ENCODE results near the gene PROM1. TPM values are rescaled to one million over a fixed set of nuclear protein-coding genes. Genes with fewer than 3 reads are reported as not detected.

PROM1 gene
- total and polyA plus RNA-seq, 9 of the 15 experiments (the other 6 are each of a cell fraction or from before 2014, with no cell fraction given): 0.05 TPM; not detected in 8

GRCh38 chr4:16085822-16086221 is 2.0 kb upstream of the PROM1 start (continued):
- TF ChIP-seq DACH1 (IDR thresholded peaks at IDR 0.05; ENCODE audit: partially characterized antibody) (no peak), ZNF24 (IDR thresholded peaks at IDR 0.05) (no peak), PTTG1 (tag; IDR thresholded peaks at IDR 0.05; ENCODE audit: low read depth) (no peak), E2F3 (CRISPR knock-in tag; IDR thresholded peaks at IDR 0.05) (no peak), CBX3 (IDR thresholded peaks at IDR 0.05; ENCODE audit: borderline replicate concordance in 1 of 2, low read length in 2 of 2) (no peak), RAD21 (CRISPR knock-in tag; conservative IDR thresholded peaks at IDR 0.05 in 1 of 2, IDR thresholded peaks at IDR 0.05 in 1 of 2) (no peak), ZNF717 (CRISPR knock-in tag; IDR thresholded peaks at IDR 0.05) (no peak)
- TF ChIP-seq, protein P1, sequence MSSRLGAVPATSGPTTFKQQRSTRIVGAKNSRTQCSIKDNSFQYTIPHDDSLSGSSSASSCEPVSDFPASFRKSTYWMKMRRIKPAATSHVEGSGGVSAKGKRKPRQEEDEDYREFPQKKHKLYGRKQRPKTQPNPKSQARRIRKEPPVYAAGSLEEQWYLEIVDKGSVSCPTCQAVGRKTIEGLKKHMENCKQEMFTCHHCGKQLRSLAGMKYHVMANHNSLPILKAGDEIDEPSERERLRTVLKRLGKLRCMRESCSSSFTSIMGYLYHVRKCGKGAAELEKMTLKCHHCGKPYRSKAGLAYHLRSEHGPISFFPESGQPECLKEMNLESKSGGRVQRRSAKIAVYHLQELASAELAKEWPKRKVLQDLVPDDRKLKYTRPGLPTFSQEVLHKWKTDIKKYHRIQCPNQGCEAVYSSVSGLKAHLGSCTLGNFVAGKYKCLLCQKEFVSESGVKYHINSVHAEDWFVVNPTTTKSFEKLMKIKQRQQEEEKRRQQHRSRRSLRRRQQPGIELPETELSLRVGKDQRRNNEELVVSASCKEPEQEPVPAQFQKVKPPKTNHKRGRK (tag; IDR thresholded peaks at IDR 0.05): no peak

DNA sequence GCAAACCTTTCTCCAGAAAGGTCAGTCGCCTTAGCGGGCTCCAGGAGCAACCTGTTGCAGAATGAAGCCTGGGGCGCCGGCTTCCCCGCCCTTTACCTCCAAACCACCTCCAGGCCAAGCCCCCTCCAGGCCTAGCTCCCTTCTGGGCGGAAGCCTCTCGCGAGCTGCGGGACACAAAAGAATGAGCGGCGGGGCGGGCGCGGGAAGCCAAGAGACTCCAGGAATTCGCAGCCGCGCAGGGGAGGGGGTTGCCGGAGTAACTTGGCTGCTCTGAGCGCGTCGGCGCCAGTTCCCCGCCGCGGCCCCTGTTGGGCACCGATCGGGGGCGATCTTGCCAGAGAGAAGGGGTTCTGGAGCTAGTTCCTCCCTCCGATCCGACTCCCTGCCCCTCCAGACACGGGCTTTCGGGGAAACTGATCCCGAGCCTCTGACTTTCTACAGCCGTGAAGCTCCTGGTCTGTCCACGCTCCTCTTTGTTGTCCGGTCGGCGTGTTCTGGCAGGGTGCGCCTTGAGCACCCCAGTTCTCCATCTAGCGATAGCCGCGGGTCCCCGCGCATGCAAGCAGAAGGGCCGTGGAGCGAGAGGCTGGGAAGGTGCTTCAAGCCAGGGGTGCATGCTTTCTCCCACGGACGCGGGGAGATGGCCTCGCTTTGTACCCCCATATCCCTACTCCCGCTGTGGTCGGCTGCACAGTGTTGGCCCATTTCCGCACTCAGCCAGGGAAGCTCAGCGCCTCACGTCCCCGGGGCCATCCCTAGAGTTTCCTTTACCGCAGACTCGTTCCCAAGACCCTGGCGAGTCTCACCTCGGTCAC is 1.2 kb downstream of the PROM1 start:
- ATAC-seq (no peak; the same call in 2 of the 3 replicates), FAIRE-seq (no peak), DNase-seq (ENCODE audit: extremely low read depth in 1 of 4, low spot score in 3 of 4) (no peak)
- WGBS (ENCODE audit: insufficient coverage, low coverage, missing lambda C conversion rate): under 1% methylated on average over 47 of the region's 60 CpGs
- Histone ChIP-seq H3K36me3 (ENCODE audit: control insufficient read depth, insufficient read depth, low read length) (no peaks in the 10 kb centered on the region), H3K9me3 (replicated peaks; ENCODE audit: control insufficient read depth, insufficient read depth, low read depth, low read length) (no peaks in the 10 kb centered on the region), H3K9me1 (ENCODE audit: control insufficient read depth, insufficient read depth, low read length) (no peaks in the 10 kb centered on the region), H4K20me1 (replicated peaks; ENCODE audit: control insufficient read depth, insufficient read depth, low read length) (no peaks in the 10 kb centered on the region), H2AFZ (ENCODE audit: low read depth, low read length) (no peak overlapping the region), H3K4me1 (replicated peaks in 1 of 2; ENCODE audit: control insufficient read depth in 2 of 2, insufficient read depth in 2 of 2, low read length in 2 of 2) (peaks cover 0 to 12% of the 10 kb centered on the region in 2 experiments; a peak in 2 of 5 replicates), H3K27ac (ENCODE audit: extremely low read depth, low read depth, low read length) (no peak overlapping the region), H3K9ac (ENCODE audit: insufficient read depth in 1 of 2, low read depth in 2 of 2, low read length in 2 of 2) (no peak overlapping the region), H3K4me2 (ENCODE audit: insufficient read depth, low read length) (no peak overlapping the region), H3K4me3 (no peak overlapping the region), H3K27me3 (ENCODE audit: control insufficient read depth in 2 of 2, insufficient read depth in 2 of 2, low read length in 2 of 2) (peaks cover 31 to 46% of the 10 kb centered on the region in 2 experiments), H3K79me2 (ENCODE audit: control insufficient read depth, insufficient read depth, low read length) (no peaks in the 10 kb centered on the region)
- in situ Hi-C loops (cut with MboI): no loop called here
- no TSS peak for BruUV-seq (replicated peaks)
- intact Hi-C loops (cut with micrococcal nuclease): no loop called here
- ChIA-PET CTCF (ENCODE audit: low intra/inter-chr PET ratio) (no interaction called here), POLR2A (interaction anchor here (0.7 kb wide), 1 partner anchor 13 kb away, joined by 3 read pairs; no protein-coding TSS in a partner anchor)
- no peak for TF ChIP-seq DEAF1 (CRISPR knock-in tag; IDR thresholded peaks at IDR 0.05)
- TF ChIP-seq PATZ1 (CRISPR knock-in tag; IDR thresholded peaks at IDR 0.05; ENCODE audit: borderline replicate concordance): no peak
- no peak for TF ChIP-seq ETV6 (IDR thresholded peaks at IDR 0.05; ENCODE audit: borderline replicate concordance in 1 of 2, low read depth in 2 of 2, low read length in 1 of 2)
- TF ChIP-seq ETV6 (CRISPR knock-in tag; IDR thresholded peaks at IDR 0.05; ENCODE audit: borderline replicate concordance): no peak
- TF ChIP-seq PTBP1 (IDR thresholded peaks at IDR 0.05; ENCODE audit: low read depth, low read length): no peak
- TF ChIP-seq ZNF699 (CRISPR knock-in tag; IDR thresholded peaks at IDR 0.05; ENCODE audit: insufficient replicate concordance): no peak

Data from K562 (cell line).